Fibroblast of skin of left biceps (primary cell): ENCODE results near the gene KLHL29.

Source experiments
- DNase-seq, 2 experiments: peaks; one replicate each; pipeline ENCODE4 v3.0.0-alpha.2; 2013; ENCODE audit warnings: low read depth in 2 of 2

KLHL29 gene

DNA sequence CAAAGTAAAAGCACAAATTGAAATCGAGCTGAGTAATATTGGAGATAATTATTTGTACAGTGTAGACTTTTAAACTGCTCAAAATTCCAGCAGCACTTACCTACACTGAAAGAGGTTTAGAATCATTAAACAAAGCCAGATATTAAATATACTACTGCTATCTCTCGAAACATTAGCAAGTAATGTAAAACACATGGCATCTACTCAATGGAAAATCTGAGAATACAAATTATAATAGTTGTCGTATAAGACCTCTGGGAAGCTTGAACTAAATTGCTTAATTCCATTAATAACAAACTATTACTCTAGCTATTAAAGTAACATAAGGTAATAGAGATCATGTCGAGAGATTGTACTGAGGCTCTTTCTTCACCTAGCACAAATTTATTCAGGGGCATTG lies 108.9 kb downstream of the KLHL29 start:
- DNase-seq = no peak

DNA sequence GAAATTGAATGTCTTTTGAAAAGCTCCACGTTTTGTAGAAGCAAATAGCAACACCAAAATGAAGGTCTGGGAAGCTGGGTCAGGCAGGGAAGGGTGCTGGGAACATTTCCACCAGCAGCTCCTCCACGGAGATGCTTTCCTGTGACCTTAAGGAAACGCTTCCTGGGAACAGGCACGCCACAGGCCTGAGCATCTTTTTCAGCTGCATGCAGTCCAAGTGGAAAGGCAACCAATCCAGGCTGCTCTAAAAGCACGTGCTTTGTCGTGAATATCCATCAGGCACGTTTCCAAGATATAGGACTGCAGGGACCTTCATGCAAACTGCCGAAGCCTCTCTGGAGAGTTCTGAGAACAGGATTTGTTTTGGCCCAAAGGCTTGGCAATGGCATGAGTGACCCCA lies 109.3 kb downstream of the KLHL29 start:
- DNase-seq = no peak

DNA sequence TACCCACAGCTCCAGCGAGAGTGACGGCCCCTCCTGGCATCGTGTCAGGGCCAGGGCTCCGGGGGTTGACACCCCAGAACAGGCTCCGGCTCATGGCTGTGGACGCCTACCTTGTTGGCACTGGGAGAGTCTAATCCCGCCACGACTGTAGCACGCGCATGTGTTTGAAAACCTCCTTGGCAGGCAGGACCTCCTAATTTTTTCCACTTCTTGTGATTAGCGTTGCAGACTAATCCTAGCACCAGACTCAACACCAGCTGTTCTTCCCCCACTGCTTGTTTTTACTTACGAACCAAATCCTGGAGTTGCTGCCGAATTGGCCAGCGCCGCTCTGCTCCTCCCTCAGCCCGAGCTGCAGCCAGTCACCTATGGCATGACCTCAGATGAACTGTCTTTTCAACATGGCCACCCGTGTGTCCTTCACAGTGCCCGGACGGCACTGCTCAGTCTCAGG lies 110.7 kb downstream of the KLHL29 start:
- DNase-seq = no peak

DNA sequence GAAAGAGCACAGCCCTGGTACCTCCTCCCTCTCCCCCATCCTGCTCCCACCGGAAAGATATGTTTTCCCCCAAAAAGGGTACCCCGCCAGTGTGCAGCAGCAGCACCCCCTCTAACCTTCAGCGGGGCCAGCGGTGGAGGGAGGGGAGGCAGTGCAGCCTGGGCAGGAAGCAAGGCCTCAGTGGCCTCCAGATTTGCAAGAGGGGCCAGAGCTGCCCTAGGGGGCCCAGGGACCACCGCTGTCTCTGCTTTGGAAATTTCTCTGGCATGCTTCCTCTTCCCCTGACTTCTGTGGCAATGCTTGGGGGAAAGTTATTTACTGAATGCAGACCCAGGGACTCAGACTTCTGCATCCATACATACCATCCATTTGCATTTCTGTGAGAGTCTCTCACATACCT lies 111.5 kb downstream of the KLHL29 start:
- no peak for DNase-seq

DNA sequence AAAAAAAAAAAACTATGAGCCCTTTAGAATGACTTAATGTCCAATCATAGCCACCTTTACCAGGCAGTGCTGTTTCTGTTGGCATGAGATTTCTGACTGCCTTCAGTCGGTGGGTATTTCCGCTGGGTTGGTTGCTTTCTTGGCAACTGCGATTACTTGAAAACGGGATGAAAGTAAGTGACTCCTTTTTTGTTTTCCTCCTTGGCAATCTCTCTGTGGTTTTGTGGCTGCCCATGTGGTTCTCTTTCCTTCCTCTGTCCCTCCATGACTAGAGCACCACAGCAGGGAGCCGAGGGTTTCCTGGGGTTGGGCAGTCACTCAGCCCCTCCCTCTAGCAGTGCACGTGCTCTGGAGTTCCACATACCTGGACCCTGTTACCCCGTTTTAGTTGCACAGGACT lies 112.1 kb downstream of the KLHL29 start:
- no peak for DNase-seq

DNA sequence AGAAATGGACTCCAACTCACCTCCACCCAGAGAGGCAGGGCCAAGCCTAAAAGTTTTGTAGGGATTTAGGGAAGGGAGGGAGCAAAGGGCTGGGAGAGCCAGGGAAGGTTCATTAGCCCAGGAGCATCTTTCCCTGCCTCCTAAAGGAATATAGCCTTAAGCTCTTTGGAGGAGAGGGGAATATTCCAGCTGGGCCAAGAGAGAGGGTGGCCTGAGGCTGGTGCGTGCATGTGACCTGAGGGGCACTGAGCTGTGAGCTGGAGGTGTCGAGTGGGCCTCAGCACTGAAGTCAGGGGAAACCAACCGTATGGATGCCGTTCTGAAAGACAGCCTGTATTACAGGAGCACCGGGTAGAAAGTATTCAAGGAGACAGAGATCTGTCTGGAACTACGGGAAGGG lies 112.6 kb downstream of the KLHL29 start:
- DNase-seq = no peak

DNA sequence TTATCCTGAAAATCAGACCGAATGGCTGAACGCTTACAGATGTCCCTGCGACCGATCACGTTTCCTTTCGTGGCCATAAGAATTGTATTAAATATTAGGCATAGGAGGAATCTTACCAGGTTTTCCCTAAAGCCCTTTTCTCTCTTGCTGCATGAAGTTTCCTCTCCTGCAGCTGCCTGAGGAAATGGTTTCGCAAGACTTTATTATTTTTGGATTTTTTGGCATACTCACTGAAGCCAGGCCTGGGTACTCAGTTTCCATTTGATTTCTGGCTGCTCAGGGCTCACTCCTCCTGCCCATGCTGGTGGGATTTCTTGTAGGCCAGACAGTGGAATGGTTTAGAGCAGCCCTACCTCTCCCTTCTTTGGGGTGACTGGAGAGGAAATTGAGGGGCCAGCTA lies 114.0 kb downstream of the KLHL29 start:
- no peak for DNase-seq

DNA sequence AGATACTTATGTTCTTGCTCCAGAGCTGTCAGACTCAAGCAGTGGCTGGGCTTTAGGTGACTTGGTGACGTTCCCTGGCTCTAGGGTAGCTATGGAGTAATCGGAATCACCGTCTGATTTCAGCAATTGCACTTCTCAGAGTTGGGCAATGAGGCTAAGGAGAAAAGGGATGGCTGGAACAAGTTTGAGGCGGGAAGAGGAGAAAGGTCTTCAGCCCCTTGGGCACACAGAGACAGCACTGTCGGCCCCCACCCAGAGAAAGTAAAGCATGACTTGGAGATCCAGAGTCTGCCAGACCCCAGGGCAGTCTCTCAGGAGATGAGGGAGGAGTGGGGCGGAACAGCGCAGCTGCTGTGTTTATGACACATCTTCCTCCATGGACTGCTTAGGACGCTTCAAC lies 114.5 kb downstream of the KLHL29 start:
- no peak for DNase-seq

DNA sequence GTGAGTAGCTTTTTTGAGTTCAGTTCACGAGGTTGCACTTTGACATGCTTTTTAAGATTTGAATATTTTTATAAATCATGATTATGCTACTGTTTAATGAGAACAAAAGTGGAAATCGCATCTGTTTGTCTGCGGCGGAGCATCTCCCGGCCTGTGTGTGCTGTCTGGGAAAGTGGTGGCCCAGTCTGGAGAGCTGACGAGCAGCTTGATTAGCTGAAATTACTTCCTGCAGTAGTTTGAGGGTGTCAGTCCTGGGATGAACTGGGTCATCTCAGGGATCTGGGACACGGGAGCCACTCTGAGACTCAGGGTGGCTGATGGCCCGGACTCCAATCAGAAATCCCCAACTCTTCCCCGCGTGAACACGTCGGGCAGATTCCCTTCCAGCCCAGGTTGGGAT lies 115.9 kb downstream of the KLHL29 start:
- no peak for DNase-seq

DNA sequence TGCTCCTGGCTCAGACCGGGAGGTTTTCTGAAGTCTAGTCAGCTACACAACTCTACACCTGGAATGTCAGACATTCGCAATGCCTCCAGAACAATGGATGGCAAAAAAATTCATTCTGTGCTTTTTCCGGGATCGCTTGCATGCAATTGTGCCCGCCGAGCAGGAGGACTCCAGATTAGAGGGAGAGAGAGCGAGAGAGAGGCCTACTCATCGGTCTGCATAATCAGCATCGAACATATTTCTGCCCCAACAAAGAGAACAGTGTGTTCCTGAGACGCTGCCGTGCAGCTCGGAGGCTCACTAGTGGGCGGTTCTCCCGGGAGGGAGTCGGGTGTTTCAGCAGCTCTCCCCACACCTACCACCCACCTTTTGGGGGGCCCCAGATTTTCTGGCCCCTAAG lies 117.1 kb downstream of the KLHL29 start:
- DNase-seq = no peak

DNA sequence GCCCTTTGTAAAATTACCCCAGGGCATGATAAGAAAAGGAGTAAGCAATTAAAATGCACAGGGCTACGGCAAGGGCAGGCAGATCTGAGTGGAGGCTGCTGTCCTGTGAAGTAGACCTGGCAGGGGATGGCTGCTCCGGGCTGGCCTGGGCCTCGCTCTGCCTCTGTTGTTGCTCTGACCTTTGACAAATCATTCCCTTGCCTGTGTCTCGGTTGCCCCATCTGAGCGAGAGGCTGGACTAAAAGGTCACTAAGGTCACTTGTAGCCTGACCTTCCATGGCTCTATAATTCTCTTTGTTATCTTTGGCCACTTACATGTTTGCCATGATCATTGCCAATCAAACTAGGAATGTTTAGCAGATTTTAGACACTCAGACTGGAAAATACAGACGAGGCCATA lies 118.1 kb downstream of the KLHL29 start:
- no peak for DNase-seq

DNA sequence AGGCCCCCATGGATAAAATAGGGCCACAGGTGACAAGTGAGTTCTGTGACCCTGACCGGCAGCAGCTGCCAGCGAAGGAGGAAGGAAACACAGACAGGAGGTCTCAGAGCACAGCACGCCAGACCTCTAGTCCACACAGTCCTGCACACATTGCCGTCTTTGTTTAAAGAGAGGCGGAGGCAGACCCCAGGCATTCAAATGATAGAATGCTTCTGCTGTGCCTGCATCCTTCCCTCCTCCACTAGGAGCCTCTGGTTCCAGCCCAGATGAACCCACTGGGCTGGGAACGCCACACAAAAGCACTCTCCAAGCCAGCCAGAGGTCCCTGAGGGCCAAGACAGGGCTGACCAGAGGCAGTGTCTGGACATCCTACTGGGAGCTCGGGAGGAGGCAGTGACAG lies 118.7 kb downstream of the KLHL29 start:
- DNase-seq = no peak

DNA sequence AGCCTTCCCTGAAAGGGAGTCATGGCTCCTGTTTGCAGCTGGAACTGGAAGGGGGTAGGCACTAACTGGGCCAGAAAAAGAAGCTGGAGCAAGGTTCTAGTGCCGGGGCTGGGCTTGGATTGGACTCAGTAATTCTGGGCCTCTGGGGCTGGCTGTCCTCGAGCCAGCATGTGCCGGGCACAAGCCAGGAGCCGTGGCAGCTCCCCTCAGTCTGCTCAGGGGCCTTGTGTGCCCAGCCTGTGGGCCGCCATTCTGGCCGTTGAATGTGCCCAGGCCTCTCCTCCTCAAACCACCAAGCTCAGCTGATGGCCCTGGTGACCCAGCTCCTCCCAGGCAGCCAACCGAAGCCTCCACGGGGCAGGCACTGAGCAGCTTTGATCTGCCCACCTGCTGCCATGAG lies 119.6 kb downstream of the KLHL29 start:
- no peak for DNase-seq

DNA sequence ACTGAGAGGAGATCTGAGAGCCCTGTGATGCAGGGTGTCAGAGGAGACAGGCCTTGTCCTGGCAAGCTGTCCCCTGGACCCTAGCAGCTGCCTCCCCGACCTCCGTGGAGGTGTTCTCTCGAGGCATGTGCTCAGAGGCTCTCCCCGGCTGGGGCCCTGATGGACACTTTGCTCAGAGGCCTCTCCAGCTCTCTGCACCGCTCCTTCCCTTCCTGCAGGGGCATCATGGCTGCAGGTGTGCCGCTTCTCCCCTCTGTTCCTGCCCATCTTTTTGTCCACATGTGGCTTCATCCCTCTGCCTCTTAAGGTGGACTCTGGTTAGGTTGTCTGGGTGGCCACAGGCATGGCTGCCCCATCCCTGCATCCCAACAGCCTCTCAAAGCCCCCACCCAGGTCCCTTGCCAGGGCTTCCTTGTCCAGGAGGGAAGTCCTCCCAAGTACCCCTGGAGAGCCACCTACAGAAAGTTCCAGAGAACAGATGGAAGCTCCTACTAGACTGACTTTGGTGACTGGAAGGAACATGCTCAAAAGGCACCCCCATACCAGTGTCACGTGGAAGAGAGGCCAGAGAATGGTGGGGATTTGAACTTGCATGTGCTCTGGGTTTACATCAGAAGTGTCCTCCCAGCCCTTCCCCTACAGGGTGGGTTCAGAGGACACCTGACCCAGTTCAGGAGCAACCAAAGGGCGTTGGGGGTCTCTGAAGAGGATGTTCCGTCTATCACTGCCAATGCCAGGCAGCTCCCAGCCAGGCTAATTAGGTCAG lies 120.4 kb downstream of the KLHL29 start:
- no peak for DNase-seq

DNA sequence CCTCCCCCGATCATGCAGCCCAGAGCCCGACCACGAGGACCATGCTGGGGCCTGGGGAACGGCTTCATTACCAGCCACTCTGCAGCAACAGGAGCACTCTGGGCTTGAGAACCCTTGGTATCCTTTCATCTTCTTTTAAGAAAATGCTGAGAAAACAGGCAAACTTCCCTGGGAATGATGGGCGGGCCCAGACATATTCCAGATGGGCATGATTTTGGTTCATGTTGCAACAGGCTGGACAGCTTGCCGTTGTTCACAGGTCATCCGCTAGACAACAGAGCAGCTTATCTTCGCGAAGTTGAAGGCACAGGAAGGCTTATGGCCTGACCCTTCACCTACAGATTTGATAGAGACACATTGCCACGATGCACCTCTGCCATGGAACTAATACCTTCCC lies 121.0 kb downstream of the KLHL29 start:
- no peak for DNase-seq

DNA sequence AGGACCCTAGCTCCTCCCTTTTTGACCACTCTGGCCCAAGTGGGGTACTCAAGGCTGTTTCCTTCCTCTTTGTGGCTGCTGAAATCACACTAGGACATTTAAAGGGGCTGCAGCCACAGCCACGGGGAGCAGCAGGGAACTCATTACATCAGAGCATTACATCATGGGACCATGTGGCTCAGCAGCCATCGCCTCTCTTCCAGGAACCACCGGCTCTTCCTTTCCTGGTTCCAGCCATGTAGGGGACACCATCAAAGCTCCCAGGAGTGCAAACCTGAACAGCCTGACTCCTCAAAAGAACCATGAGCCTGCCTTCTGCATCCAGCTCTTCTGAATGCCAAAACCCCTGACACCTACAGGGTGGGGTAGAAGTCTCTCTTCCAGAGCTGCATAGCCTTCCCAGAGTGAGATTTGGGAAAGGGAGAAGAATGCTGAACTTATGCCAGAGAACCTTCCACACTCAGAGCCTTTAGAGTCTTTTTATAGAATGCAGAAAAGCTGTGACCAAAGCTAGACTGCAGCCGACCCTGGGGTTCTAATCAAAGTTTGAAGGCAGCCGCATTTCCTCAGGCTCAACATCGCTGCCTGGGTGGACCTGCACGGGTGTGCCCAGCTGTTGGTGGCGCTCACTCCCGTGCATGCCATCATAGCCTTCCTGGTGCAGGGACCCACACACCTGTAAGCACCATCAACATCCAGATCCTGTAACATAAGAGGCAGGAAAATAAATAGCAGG lies 121.7 kb downstream of the KLHL29 start:
- DNase-seq = no peak

DNA sequence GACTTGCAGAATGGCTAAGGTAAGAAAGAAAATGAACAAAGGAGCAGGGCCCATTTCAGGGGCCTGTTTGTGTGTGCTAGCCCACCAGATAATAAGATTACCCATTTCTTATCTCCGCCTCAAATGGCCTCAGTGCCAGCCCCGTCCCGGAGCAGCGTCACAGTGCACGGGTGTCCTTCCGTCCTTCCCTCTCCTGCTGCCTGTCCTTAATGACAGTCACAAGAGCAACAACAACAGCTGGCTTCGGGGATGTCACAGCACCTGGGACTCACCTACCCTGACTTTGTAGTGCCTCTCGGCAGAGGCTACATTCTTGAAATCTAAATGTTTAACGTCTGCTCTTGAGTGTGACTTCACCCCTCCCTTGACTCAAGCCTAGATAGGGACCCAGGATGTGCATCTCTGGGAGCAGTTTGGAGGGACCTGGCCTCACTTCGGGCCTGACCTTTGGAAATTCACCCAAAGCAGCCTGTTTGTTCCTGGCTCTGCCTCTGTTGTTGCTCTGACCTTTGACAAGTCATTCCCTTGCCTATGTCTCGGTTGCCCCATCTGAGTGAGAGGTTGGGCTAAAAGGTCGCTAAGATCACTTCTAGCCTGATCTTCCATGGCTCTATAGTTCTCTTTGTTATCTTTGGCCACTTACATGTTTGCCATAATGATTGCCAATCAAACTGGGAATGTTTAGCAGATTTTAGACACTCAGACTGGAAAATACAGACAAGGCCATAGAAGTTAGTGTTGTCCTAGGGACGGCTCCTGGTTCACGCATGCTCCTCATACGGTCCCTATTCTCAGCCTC lies 122.5 kb downstream of the KLHL29 start:
- DNase-seq = no peak

DNA sequence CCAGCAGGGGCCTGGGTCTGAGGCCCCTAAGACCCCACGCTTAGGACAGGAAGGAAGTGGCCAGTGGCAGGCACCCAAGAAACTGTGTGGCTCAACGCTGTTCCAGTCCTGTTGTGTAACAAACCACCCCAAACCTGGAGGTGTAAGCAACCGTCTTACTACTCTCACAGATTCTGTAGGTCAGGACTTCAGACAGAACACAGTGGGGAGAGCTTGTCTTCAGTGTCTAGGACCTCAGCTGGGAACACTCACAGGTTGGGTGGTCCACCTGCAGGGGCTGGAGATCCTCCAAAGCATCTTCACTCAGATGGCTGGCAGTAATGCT lies 123.0 kb downstream of the KLHL29 start:
- no peak for DNase-seq

DNA sequence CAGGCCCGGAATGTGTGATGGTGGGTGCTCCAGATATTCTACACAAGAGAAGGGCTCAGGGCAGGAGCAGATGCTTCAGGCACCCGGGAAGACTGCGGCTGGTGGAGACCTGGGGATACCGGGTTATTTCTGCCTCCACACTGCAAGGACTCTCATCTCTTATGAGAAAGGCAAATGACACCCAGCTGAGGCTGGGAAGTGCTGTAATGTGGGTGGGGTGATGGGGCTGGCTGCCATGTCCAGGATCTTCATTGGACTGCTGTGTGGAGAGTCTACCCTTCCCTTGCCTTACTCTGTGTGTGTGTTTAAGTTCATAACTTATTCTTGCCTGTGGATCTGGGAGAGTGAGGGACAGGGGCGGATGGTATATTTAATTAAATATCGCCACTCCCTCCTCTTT lies 124.1 kb downstream of the KLHL29 start:
- no peak for DNase-seq

DNA sequence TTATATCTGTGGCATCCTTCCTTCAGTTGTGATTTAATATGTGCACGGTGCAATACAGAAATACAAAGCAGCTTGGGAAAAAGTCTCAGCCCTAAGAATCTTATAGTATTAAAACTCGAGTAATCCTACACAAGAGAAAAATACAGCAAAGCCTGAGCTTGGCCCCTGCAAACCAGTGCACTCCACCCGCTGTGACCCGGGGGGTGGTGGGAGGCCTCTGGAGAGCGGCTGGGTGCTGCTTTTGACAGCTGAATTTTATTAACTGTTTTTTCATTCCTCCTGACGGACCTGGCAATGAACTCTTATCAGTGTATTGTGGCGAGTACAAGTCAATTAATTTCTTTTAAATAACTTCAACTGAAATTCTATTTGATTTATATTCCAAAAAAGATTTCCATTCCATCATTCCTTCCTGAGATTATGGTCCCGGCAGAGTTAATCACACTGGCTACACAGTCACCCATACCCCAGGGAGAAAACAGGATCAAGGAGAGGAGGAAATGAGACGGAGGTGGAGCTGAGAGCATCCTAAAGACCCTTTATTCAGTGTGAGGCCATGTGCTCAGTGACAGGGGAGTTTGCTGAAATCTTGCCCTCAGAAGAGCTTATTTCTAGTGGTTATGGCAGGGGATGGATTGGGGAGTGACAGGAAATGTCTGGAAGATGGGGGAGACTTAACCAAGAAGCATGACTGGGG lies 124.8 kb downstream of the KLHL29 start:
- DNase-seq = no peak

DNA sequence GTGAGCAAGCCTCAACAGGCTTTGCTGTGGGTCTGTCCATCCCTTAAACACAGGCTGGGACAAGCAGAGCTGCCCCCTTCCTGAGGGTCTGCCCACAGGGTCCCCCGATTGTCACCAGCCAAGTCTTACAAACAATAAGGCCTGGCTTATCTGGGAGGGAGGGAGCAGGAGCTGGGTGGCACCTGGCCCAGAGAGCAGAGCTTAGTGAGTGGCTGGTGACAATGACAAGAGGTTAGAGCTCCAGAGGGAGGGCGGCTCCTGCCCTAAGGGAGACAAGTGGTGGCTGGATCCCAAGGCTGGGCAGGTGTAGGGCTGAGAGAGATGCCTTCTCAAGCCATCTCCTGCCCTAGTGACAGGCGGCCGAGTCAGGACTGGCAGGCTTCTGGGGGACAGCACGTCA lies 125.5 kb downstream of the KLHL29 start:
- DNase-seq = no peak

DNA sequence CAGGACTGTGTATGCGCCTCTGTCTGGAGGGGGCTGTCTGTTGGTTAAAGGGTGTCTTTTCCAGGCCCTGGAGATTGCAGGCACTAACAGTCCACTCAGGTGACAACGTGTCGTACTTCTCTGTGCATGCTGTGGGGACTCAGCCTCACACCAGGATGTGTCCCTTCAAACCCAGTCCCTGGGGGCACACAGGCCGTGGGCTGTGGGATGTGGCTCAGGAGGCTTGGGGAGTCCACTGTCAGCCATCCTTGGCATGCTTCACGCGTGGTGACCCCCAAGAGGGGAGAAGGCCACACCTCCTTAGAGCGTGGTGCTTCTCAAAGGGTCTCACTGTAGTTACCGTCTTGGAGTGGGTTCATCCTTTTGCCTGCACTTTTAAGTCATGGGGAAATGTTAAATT lies 127.8 kb downstream of the KLHL29 start:
- DNase-seq = no peak
